HL-60 (cell line): Measurements from ENCODE around the gene DACT2.

Source experiments
- DNase-seq, 2 experiments: peaks; one replicate each; pipeline ENCODE4 v3.0.0-alpha.2; 2010 to 2020; ENCODE audit warnings: low read depth in 1 of 2, low spot score in 1 of 2
- H3K27ac ChIP-seq: fragments of 250-450 bp; sonication (Bioruptor Pico); replicated peaks from 2 replicates; pipeline ENCODE4 v1.5.1; 2020; ENCODE audit warnings: mild to moderate bottlenecking, moderate library complexity
- H3K27me3 ChIP-seq: fragments of 250-450 bp; sonication (Bioruptor Pico); 2 replicates; pipeline ENCODE4 v1.5.1; 2021; ENCODE audit warnings: mild to moderate bottlenecking, moderate library complexity; ENCODE audit not compliant: insufficient read depth, poor library complexity, severe bottlenecking
- H3K4me3 ChIP-seq: replicated peaks from 2 replicates; pipeline ENCODE4 v1.5.1; 2011; ENCODE audit warnings: mild to moderate bottlenecking, control low read depth, low read length; ENCODE audit not compliant: insufficient read depth
- GABPA ChIP-seq: IDR thresholded peaks from 2 replicates; pipeline ENCODE4 v1.6.1; 2012; ENCODE audit warnings: low read depth
- POLR2AphosphoS5 ChIP-seq: IDR thresholded peaks from 2 replicates; pipeline ENCODE4 v1.6.1; 2012; ENCODE audit warnings: low read depth
- REST ChIP-seq: IDR thresholded peaks from 2 replicates; pipeline ENCODE4 v1.6.1; 2012; ENCODE audit warnings: low read depth; ENCODE audit not compliant: insufficient replicate concordance
- SPI1 ChIP-seq: IDR thresholded peaks from 2 replicates; pipeline ENCODE4 v1.6.1; 2012; ENCODE audit warnings: low read depth, mild to moderate bottlenecking, borderline replicate concordance
- TF ChIP-seq, protein P1 (sequence below): IDR thresholded peaks from one replicate; pipeline ENCODE4 v1.5.1; 2011; ENCODE audit warnings: low read length, control low read depth, inconsistent platforms; ENCODE audit not compliant: insufficient read depth

Gene DACT2

DNA sequence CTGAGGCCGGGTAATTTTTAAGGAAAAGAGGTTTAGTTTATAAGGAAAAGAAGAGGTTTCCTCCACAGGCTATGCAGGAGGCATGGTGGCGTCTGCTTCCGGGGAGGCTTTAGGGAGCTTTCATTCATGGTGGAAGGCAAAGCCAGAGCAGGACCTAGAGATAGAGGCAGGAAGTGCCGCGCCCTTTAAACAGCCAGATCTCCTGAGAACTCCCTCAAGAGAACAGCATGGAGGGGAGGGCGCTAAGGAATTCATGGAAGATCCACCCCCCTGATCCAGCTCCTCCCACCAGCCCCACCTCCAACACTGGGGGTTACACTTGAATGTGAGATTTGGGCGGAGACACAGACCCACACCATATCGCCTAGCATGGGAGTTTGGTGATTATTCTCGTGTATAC is 13.9 kb upstream of the DACT2 start:
- no peaks in the 10 kb centered on the region for H3K27me3 ChIP-seq
- TF ChIP-seq POLR2AphosphoS5 (no peak), REST (no peak), GABPA (no peak), SPI1 (no peak)
- TF ChIP-seq, protein P1, sequence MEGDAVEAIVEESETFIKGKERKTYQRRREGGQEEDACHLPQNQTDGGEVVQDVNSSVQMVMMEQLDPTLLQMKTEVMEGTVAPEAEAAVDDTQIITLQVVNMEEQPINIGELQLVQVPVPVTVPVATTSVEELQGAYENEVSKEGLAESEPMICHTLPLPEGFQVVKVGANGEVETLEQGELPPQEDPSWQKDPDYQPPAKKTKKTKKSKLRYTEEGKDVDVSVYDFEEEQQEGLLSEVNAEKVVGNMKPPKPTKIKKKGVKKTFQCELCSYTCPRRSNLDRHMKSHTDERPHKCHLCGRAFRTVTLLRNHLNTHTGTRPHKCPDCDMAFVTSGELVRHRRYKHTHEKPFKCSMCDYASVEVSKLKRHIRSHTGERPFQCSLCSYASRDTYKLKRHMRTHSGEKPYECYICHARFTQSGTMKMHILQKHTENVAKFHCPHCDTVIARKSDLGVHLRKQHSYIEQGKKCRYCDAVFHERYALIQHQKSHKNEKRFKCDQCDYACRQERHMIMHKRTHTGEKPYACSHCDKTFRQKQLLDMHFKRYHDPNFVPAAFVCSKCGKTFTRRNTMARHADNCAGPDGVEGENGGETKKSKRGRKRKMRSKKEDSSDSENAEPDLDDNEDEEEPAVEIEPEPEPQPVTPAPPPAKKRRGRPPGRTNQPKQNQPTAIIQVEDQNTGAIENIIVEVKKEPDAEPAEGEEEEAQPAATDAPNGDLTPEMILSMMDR = no peak
- no peak overlapping the region for H3K27ac ChIP-seq
- H3K4me3 ChIP-seq = no peak overlapping the region
- DNase-seq = no peak

DNA sequence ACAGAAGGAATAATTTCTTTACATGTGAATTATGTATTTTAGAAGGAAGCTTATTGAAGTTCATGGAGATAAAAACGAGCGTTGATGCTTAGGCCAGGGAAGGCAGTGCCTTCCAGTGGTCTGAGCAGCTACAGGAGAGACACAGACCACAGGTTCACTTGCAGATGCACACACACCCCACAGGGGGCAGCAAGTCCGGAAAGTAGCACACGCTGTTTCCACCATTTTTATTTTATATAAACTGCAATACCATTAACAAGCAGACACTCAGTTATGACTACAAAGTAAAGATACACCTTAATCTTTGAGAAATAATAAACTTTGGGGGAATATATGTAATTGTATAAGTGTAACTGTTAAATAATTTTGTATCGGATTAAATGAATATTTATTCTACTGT is 13.5 kb upstream of the DACT2 start:
- Histone ChIP-seq H3K27ac (no peak overlapping the region), H3K4me3 (no peak overlapping the region), H3K27me3 (no peaks in the 10 kb centered on the region)
- TF ChIP-seq REST (no peak), GABPA (no peak), POLR2AphosphoS5 (no peak), SPI1 (no peak)
- TF ChIP-seq, protein P1 = no peak
- no peak for DNase-seq

- TF ChIP-seq POLR2AphosphoS5 (no peak), REST (no peak), SPI1 (no peak)
- H3K27me3 ChIP-seq = no peaks in the 10 kb centered on the region
- no peak for DNase-seq
- H3K4me3 ChIP-seq = no peak overlapping the region
- no peak overlapping the region for H3K27ac ChIP-seq
These were observed 12.4 kb upstream of the DACT2 start for GRCh38 chr6:168332020-168332419.

DNA sequence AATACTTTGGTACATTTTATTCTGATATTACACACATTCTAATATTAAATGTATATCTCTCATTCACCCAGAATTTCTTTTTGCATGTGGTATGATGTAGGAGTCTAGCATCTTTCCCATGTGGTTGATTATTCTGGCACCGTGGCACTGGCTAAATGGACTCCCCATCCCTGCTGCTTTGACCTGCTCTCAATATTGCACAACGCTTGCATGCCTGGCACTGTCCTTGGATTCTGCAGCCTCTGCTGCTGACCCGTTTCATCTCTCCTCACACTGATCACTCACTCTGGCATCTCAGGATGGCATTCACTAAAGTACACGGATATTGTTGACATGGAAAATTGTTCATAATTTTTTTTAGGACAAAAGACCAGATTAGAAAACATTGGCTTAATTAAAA is 11.5 kb upstream of the DACT2 start:
- TF ChIP-seq POLR2AphosphoS5 = no peak
- no peak for TF ChIP-seq SPI1
- no peak for TF ChIP-seq GABPA
- TF ChIP-seq, protein P1 = no peak
- no peak for TF ChIP-seq REST
- H3K27me3 ChIP-seq = no peaks in the 10 kb centered on the region
- no peak overlapping the region for H3K27ac ChIP-seq
- H3K4me3 ChIP-seq = no peak overlapping the region
- no peak for DNase-seq
